GM15510 (cell line): ENCODE measurements around the gene RXRA.

Experiments
- POLR2A ChIP-seq: IDR thresholded peaks from 3 replicates; pipeline ENCODE4 v1.6.1; 2011; ENCODE audit warnings: borderline replicate concordance; ENCODE audit not compliant: insufficient read length; ENCODE audit errors: extremely low read depth

Gene RXRA

DNA sequence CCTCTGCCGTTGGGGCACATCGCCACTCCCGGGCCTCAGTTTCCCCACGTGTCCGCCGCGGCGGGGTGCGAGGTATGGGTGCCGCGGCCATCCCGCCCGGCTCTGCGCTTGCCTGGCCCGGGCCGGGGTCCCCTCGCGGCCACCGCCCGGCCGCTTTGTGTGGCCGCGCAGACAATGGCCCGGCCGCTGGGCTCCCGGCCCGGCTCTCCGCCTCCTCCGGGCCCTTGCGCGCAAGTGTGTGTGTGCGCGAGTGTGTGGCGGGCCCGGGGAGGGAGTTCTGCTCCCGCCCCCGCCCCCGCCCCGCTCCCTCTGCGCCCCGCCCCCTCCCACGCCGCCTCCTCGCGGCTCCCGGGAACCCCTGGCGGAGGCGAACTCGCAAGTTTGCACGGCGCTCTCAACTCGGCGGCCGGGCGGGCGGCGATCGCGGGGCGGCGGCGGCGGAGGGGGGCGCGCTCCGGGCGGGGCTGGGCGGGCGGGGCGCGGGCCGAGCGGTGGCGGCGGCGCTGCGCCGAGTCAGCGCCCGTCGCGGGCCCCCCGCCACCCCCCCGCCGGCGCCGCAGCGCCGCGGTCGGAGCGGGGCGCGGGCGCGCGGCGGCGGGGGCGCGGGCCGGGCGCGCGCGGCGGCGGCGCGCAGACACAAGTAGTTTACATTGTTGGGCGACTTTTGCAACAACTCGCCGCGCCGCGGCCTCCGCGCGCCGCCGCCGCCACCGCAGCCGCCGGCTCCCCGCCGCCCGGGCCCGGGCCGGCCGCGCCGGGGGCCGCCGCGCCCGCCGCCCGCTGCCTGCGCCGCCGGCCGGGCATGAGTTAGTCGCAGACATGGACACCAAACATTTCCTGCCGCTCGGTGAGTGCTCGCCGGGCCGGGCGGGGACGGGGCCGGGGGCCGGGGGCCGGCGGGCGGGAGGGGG, at the start of gene RXRA:
Gene RXRA (plus strand): TSS at position 643 of the 911 bp plus-strand sequence. CDS start 177 bp downstream, at position 820.
- TF ChIP-seq POLR2A, result no peak

DNA sequence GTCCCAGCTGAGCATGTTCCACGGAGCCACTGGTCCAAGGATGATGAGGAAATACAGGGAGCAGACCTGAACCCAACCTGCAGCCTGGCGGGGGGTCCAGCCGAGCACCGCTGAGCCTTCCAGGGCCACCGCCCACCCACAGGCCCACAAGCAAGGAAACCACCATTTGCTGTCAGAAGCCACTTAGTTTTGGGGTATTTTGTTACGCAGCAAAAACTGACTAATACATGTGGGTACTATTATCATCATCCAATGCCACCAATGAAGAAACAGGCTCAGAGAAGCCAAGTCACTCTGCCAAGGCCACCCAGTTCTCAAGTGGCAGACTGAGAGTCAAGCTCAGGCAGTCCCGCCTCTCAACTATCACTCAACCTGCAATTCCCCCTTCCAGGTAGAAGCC, 48.0 kb upstream of the RXRA start:
- TF ChIP-seq POLR2A, result no peak

DNA sequence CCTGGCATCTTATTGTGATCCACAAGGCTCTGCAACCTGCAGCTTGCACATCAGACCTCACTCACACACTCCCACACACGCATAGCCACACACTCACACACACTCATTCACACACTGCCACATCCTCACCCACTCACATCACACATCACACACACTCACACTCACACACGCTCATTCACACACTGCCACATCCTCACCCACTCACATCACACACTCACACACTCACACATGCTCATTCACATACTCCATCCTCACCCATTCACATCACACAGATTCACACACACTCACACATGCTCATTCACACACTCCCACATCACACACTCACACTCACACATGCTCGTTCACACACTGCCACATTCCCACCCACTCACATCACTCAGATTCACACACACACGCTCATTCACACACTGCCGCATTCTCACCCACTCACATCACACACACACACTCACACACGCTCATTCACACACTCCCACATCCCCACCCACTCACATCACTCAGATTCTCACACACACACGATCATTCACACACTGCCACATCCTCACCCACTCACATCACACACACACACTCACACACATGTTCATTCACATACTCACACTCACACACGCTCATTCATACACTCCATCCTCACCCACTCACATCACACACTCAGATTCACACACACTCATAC, 47.1 kb upstream of the RXRA start:
- no peak for TF ChIP-seq POLR2A

DNA sequence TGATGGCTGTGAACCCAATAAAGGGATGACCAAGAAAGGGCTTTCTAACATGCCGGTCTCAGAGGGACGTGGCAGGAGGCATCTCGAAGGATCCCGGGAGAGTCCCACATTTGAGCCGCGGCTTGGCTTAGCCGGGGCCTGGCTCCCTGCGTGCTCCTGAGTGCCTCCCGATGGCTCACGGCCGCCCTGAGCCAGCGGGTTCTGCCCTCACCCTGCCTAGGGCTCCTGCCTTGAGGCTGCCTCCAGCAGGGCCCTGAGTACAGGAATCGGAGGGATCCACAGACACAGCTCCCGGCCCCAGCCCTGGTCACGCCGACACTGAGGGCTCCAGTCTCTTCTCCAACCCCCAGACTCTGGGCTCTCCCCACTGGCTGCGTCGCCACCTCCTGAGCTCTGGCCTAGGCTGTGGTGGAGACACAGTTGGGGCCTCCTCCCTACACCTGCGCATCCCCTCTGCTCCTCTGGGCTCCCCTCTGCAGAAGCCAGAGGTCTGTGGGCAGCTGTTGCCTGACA, 44.1 kb upstream of the RXRA start:
- no peak for TF ChIP-seq POLR2A

DNA sequence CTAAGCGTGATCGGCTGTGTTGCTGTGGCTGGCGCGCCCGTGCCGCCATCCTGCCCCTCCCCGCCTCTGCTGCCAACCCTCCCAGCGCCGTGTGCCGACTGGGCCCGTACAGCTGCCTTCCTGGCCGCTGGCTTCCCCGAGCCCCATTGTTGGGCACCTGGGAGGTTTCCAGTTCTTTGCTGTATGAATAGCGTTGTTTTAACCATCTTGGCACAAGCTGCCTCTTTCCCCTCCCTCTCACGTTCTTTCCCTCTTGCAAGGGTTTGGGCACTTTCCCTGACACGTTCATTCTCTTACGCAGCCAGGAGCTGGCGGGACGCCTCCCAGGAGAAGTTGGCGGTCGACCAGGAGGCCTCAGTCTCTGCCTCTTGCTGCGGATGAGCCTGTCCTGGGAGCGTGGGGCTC, 43.1 kb upstream of the RXRA start:
- no peak for TF ChIP-seq POLR2A

DNA sequence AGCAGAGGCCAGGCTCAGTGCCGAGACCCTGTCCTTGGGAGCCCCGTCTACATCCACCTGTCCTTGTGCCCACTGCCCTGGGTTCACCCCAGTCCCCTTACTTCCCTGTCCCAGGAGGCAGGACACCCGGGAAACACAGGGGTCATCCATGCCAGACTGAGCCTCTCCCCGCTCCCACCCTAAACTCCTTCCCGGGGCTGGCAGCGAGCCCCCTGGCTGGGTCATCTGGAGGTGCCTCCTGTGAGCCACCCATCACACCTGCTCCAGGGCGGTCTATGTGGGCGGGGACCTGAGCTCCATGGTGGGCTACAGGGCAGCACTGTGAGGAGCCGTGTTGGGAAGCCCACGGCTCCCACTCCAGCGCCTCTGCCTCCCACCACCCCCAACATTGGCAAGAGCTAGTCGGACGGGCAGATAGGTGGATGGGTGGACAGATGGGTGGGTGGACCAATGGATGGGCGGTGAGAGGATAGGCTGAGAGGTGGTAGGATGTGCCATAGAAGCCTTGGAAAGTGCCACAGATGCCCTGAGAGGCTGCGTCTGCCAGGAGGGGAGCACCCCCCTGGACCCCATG, 42.5 kb upstream of the RXRA start:
- TF ChIP-seq POLR2A, result no peak

DNA sequence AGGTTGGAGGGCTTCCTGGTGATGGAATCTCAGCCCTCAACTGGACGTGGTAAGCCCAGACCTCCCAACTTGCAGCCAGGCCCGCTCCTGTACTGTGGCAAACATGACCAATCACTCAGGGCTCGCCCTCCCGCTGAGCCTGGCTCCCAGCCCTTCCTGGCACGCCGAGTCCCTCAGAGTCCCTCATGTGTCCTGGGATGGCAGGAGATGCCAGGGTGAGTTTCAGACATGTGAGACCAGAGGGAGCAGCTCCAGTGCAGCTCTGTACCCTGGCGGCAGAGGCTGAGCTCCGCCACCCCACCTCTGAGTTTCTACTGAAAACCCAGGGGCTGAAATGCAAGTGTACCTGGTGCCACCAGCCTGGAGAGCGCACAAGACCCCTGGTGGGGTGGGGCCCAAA, 42.0 kb upstream of the RXRA start:
- TF ChIP-seq POLR2A, result no peak

DNA sequence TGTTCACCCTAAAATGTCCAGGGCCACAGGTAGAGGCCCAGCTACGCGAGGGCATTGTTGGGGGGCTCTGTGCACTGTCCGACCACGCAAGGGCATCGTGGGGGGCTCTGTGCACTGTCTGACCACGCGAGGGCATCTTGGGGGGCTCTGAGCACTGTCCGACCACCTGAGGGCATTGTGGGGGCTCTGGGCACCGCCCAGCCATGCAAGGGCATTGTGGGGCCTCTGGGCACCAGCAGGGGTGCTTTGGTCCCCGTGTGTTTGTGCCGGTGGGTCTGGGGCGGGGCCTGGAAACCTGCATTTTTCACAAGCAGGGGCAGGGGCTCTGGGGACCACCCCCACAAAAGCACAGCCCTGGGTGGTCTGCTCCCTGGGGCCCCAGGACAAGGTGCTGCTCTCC, 41.5 kb upstream of the RXRA start:
- no peak for TF ChIP-seq POLR2A

DNA sequence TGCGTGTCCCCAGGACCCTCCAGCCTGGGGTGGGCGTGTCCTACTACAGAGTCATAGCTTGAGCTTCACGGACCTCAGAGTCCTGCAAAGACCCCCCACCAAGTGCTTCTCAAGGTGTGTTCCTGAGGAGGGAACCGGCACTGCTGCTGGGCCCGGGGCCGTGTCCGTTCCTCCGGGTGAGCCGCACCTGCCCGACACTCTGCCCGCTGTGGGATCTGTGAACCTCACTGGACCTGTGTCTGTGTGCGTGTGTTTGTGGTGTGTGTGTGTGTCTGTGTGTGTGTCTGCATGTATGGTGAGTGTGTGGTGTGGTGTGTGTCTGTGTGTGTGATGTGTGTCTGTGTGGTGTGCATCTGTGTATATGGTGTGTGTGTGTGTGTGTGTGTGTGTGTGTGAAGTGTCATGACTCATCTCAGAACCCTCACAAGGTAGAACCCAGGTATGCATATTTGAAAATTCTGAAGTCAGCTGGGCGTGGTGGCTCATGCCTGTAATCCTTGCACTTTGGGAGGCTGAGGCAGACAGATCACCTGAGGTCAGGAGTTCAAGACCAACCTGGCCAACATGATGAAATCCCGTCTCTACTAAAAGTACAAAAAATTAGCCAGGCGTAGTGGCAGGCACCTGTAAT, 40.9 kb upstream of the RXRA start:
- TF ChIP-seq POLR2A, result no peak

DNA sequence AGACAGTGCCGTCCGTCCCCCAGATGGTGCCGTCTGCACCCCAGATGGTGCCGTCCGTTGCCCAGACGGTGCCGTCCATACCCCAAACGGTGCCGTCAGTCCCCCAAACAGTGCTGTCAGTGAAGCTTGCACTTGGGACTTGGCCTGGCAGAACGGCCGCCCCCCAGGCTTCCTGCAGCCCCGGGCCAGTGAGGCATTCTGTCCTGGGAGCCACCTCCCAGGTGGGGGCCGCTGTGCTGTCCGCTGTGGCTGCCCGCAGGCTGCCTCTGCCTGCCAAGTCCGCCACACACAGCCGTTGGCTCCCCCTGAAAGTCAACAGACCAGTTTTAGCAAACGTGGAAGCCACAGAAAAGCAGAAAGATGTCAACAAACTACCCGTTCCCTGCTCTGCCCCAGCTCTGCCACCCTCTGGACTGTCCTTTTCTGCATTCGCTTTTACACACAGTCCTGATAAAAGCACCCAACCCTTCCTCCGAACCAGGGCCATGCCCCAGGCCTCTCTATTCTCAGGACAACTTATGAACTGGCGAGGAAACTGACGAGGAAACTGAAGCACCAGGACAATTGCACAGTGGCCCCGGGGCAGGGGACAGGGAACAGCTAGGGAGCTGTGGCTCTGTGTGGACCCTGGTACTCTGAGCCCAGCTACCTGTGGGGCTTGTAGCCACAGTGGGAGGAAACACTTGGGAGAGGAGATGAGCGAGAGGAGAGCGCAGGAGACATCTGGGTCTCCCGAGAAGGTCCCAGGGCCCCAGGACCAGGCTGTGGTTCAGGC, 39.6 kb upstream of the RXRA start:
- TF ChIP-seq POLR2A, result no peak

DNA sequence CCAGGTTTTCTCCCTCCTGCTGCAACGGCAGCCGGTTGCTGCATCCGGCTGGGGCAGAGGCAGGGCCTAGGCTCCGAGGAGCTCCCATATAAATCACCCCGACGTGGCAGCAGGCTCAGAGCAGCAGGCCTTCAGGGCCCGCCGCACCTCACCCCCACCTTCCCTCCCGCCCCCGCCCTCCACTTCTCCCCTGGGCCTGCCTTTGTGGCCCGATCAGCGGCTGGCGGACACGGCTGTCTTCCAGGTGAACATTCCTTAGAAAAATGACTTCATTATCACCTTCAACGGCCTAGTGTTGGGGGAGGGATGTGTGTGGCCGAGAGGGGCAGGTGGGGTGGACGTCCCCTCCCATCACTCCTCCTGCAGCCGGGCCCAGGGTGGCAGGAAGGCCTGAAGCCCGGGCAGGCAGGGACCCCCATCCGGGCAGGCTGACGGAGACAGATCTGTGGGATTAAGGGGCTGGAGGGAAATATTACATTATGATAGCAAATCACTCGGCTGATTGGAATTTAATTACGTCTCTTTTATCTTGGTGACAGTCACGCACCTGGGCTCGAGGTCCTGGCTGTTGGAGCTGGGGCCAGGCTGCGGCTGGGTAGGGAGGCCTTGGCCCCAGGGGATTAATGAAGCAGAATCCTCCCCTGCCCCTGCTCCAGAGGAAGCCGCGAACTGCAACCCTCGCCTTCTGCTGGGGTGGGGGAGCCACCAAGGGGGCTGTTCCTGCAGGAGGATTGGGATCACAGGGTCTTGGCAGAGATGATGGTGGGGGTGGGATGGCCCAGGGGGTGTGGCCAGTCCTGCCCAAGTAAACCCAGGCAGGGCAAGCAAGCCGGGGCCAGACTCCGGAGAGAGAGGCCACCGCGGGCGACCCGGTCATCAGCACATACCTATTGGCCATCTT, 38.4 kb upstream of the RXRA start:
- TF ChIP-seq POLR2A, result no peak

DNA sequence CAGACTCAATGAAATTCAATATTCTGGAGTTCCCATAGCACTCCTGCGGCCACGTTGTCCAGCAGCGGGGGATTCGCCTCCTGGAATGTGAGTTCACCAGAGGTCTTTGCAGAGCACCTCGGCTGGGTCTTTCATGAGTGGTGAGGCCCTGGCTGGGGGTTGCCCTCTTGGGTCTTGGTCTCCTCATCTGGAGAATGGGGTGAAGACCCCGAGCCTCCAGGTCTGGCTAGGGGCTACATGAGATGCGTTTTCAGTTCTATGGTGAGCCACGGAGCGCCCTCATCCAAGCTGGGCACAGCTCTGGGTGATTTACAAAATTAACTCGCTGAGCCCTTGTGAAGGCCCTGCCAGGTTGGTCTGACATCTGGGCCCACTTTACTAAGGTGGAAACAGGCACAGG, 37.5 kb upstream of the RXRA start:
- no peak for TF ChIP-seq POLR2A

DNA sequence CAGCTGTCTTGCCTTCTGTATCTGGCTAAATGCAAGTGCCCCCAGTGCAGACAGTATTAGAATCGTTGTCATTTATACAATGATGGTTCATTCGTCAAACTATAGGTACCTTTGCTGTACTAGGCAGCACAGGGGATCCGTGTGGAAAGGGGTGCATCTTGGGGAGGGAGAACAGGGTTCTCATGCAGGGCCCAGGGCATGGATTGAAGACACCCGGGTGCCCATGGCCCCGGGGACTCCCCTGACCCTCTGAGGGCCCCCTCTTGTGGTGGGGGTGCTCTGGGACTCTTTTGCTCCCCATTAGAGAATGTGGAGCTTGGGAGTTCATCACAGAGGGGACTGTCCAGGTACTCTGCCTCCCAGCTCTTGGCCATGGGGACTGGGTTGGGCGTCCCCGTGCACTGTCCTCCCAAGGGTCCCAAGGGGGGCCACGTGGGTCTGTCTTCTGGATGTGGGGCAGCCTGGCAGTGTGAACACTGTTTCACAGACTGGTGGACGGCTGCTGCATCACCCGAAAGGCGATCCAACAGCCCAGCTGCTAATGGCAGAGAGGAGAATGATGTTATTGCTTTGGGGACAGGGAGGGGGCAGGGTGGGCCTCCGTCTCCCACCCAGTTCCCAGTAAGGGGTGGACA, 36.9 kb upstream of the RXRA start:
- TF ChIP-seq POLR2A, result no peak
